NCI-H510A (cell line): ENCODE measurements around the gene DENND4B.
A peak's percentile ranks its signal among the peaks of the same experiment; 100 is the strongest.

ENCODE experiments used
- DNase-seq: peaks from one replicate; lab custom pipeline; 2025; lab: John Stamatoyannopoulos, UW

Gene DENND4B

GRCh38 chr1:153970346-153970745 lies 23.8 kb upstream of the DENND4B start:
- no peak for DNase-seq

- no peak for DNase-seq
These were observed 22.5 kb upstream of the DENND4B start for GRCh38 chr1:153968972-153969371.

- DNase-seq: no peak
These were observed 21.9 kb upstream of the DENND4B start for GRCh38 chr1:153968408-153968807.

GRCh38 chr1:153968000-153968363 lies 21.5 kb upstream of the DENND4B start:
- DNase-seq: peak; percentile 63

GRCh38 chr1:153967107-153967999 lies 20.8 kb upstream of the DENND4B start, which contains the start of gene CREB3L4:
Gene CREB3L4 (plus strand): TSS chr1:153967902. CDS start chr1:153968526, 624 bp downstream.
- peak; percentile 96 for DNase-seq

GRCh38 chr1:153963850-153964331 lies 17.4 kb upstream of the DENND4B start:
- no peak for DNase-seq

GRCh38 chr1:153963030-153963849 lies 16.7 kb upstream of the DENND4B start, which contains the start of gene SLC39A1:
Gene SLC39A1 (minus strand): TSS chr1:153963537. CDS start chr1:153962715, 822 bp downstream.
- peak; percentile 94 for DNase-seq

- peak; percentile 17 for DNase-seq
These were observed 15.8 kb upstream of the DENND4B start for GRCh38 chr1:153962088-153963029.

GRCh38 chr1:153961421-153961820 lies 14.9 kb upstream of the DENND4B start:
- no peak for DNase-seq

GRCh38 chr1:153960206-153960605 lies 13.7 kb upstream of the DENND4B start:
- DNase-seq: no peak

GRCh38 chr1:153959454-153959853 lies 12.9 kb upstream of the DENND4B start:
- no peak for DNase-seq

- DNase-seq: no peak
These were observed 12.4 kb upstream of the DENND4B start for GRCh38 chr1:153958961-153959260.

- DNase-seq: peak; percentile 97
These were observed 11.8 kb upstream of the DENND4B start, which contains the start of gene CRTC2 for GRCh38 chr1:153958111-153958960. Gene CRTC2 (minus strand): TSS chr1:153958612. CDS start chr1:153958497, 115 bp downstream.

GRCh38 chr1:153957744-153958110 lies 11.2 kb upstream of the DENND4B start:
- no peak for DNase-seq

- no peak for DNase-seq
These were observed 10.6 kb upstream of the DENND4B start for GRCh38 chr1:153956997-153957715.

- no peak for DNase-seq
These were observed 8.3 kb upstream of the DENND4B start for GRCh38 chr1:153954826-153955225.

GRCh38 chr1:153953859-153954365 lies 7.4 kb upstream of the DENND4B start:
- no peak for DNase-seq

GRCh38 chr1:153951801-153952200 lies 5.3 kb upstream of the DENND4B start:
- no peak for DNase-seq

- DNase-seq: no peak
These were observed 4.7 kb upstream of the DENND4B start for GRCh38 chr1:153951183-153951582.
